Activated CD4-positive, alpha-beta T cell treated with anti-CD3 and anti-CD28 coated beads for 48 hours (primary cell): Measurements from ENCODE around the gene PMM1.
"Not testable (repeated sequence)": the region's sequence is repeated elsewhere in the genome, so short reads cannot be mapped to it uniquely, and the experiment has no call there.

Experiments
- DNase-seq: peaks from one replicate; pipeline ENCODE4 v3.0.0-alpha.2; 2020

The PMM1 gene

GRCh38 chr22:41596776-41597634 lies 7.4 kb upstream of the PMM1 start:
- peak; percentile 58 for DNase-seq

- DNase-seq, result no peak
Observed at GRCh38 chr22:41595703-41596102, 6.1 kb upstream of the PMM1 start.

GRCh38 chr22:41593336-41593960 lies 3.8 kb upstream of the PMM1 start:
- not testable (repeated sequence) for DNase-seq

GRCh38 chr22:41587347-41587723 lies 2.3 kb downstream of the PMM1 start:
- no peak for DNase-seq

GRCh38 chr22:41585898-41586297 lies 3.7 kb downstream of the PMM1 start:
- no peak for DNase-seq

- DNase-seq, result no peak
Observed at GRCh38 chr22:41584881-41585280, 4.8 kb downstream of the PMM1 start.

- DNase-seq, result no peak
Observed at GRCh38 chr22:41582694-41583093, 6.9 kb downstream of the PMM1 start.

GRCh38 chr22:41579997-41580355 lies 9.7 kb downstream of the PMM1 start:
- DNase-seq, result no peak

- no peak for DNase-seq
Observed at GRCh38 chr22:41579297-41579996, 10.2 kb downstream of the PMM1 start.

GRCh38 chr22:41578818-41579217 lies 10.8 kb downstream of the PMM1 start:
- DNase-seq, result no peak

GRCh38 chr22:41578114-41578513 lies 11.5 kb downstream of the PMM1 start:
- DNase-seq, result no peak

- DNase-seq, result peak; percentile 51
Observed at GRCh38 chr22:41576877-41577276, 12.8 kb downstream of the PMM1 start.

- DNase-seq, result no peak
Observed at GRCh38 chr22:41575533-41575932, 14.1 kb downstream of the PMM1 start.

- no peak for DNase-seq
Observed at GRCh38 chr22:41574847-41575381, 14.7 kb downstream of the PMM1 start.

GRCh38 chr22:41573677-41574076 lies 16.0 kb downstream of the PMM1 start:
- DNase-seq, result no peak

GRCh38 chr22:41572305-41572704 lies 17.3 kb downstream of the PMM1 start:
- DNase-seq, result not testable (repeated sequence)

GRCh38 chr22:41571786-41572185 lies 17.9 kb downstream of the PMM1 start:
- no peak for DNase-seq

GRCh38 chr22:41570221-41570620 lies 19.4 kb downstream of the PMM1 start:
- no peak for DNase-seq

- no peak for DNase-seq
Observed at GRCh38 chr22:41568811-41569210, 20.8 kb downstream of the PMM1 start.

- no peak for DNase-seq
Observed at GRCh38 chr22:41567512-41567768, 22.2 kb downstream of the PMM1 start.

GRCh38 chr22:41565403-41566054 lies 24.1 kb downstream of the PMM1 start:
- peak; percentile 51 for DNase-seq

- DNase-seq, result no peak
Observed at GRCh38 chr22:41564563-41564962, 25.1 kb downstream of the PMM1 start.

- DNase-seq, result no peak
Observed at GRCh38 chr22:41563051-41563711, 26.5 kb downstream of the PMM1 start.
